Activated CD4-positive, CD25-positive, alpha-beta regulatory T cell (primary cell): ENCODE measurements around the gene MOB3B.

Source experiments
- DNase-seq, 4 experiments: peaks; one replicate each; lab custom pipeline; 2025; lab: John Stamatoyannopoulos, UW

MOB3B gene

GRCh38 chr9:27445057-27445595 is 84.5 kb downstream of the MOB3B start:
- no peak for DNase-seq

- no peak for DNase-seq
Observed at GRCh38 chr9:27442464-27442863, 87.2 kb downstream of the MOB3B start.

- DNase-seq: no peak
Observed at GRCh38 chr9:27441741-27442070, 87.9 kb downstream of the MOB3B start.

- no peak for DNase-seq
Observed at GRCh38 chr9:27440888-27441740, 88.5 kb downstream of the MOB3B start.

GRCh38 chr9:27438522-27438921 is 91.1 kb downstream of the MOB3B start:
- DNase-seq: no peak

- no peak for DNase-seq
Observed at GRCh38 chr9:27437652-27438373, 91.8 kb downstream of the MOB3B start.

GRCh38 chr9:27436234-27436633 is 93.4 kb downstream of the MOB3B start:
- DNase-seq: no peak

GRCh38 chr9:27433631-27434325 is 95.8 kb downstream of the MOB3B start:
- no peak for DNase-seq

GRCh38 chr9:27432308-27432707 is 97.3 kb downstream of the MOB3B start:
- no peak for DNase-seq

- no peak for DNase-seq
Observed at GRCh38 chr9:27431543-27432147, 98.0 kb downstream of the MOB3B start.

- no peak for DNase-seq
Observed at GRCh38 chr9:27430750-27431535, 98.7 kb downstream of the MOB3B start.

- DNase-seq: no peak
Observed at GRCh38 chr9:27429917-27430316, 99.7 kb downstream of the MOB3B start.

- no peak for DNase-seq
Observed at GRCh38 chr9:27429436-27429835, 100.2 kb downstream of the MOB3B start.

GRCh38 chr9:27428551-27428950 is 101.1 kb downstream of the MOB3B start:
- DNase-seq: no peak

- no peak for DNase-seq
Observed at GRCh38 chr9:27427272-27427643, 102.4 kb downstream of the MOB3B start.

- no peak for DNase-seq
Observed at GRCh38 chr9:27426511-27427271, 102.9 kb downstream of the MOB3B start.

- no peak for DNase-seq
Observed at GRCh38 chr9:27425827-27426510, 103.6 kb downstream of the MOB3B start.

GRCh38 chr9:27423915-27424710 is 105.5 kb downstream of the MOB3B start:
- DNase-seq: no peak

GRCh38 chr9:27422279-27422834 is 107.3 kb downstream of the MOB3B start:
- no peak for DNase-seq
